ENCODE measurements around the gene NTSR2.

NTSR2 gene

DNA sequence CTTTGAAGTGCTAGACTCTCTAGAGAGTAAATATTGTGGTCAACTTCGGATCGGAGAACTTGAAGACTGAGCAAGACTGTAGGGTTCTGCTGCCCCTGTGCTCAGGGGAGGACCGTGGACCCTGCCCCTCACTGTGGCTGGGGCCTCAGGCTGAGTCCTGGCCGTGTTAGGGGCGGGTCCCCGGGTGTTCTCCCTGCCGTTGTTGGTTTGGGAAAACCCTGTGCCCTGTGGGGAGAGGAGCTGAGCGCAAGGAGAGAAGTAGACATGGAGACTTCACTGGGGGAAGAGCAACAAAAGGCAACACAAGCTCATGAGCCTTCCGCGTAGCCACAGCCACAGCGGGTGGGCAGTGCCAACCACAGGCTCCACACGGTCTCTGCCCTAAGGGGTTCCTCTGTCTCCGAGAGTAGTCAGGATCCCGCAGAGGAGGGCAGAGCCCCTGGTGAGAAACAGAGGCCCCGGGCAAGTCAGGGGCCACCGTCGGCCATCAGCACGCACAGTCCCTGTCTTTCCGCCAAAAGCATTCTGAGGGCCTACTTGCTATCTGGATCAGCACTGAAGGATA is 53.1 kb downstream of the NTSR2 start:
- Histone ChIP-seq H3K27me3 (ENCODE audit: control insufficient read depth, insufficient read depth, low read length) (no peaks in the 10 kb centered on the region), H3K9me3 (ENCODE audit: control insufficient read depth, low read depth, low read length) (no peaks in the 10 kb centered on the region), H3K36me3 (ENCODE audit: control insufficient read depth, low read depth, low read length) (peaks cover 14% of the 10 kb centered on the region), H3K27ac (ENCODE audit: low read length) (no peak overlapping the region), H3K4me1 (ENCODE audit: control insufficient read depth, low read depth, low read length) (no peaks in the 10 kb centered on the region), H3K9ac (ENCODE audit: low read length) (no peak overlapping the region), H3K4me3 (ENCODE audit: low read length) (no peak overlapping the region)

DNA sequence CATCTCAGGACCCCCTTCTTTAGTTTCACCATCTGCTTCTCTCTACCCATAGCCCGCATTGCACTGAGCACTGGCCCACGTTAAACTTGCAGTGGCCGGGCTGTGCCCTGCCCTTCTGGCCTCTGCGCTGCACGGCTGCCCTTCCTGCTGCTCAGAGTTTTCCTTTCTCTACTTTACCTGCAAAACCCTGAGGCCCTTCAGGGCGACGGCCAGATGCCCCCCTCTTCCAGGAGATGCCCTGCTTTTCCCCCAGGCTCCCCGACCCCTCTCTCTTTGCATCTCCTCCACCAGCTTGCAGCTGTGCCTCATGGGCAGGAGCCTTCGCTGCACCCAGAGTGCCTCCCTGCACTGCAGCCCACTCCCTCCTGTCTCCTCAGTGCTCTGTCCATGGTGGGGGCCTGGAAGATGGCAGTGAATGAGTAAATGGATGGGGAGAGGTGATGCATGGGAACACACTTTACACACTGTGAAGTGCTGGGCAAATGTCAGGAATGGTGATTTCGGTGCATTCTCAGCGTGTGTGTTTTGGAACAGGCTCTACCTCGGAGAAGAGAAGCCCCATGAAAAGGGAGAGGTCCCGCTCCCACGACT is 53.8 kb downstream of the NTSR2 start:
- no peak overlapping the region for H3K9ac ChIP-seq (ENCODE audit: low read length)
- no peaks in the 10 kb centered on the region for H3K9me3 ChIP-seq (ENCODE audit: control insufficient read depth, low read depth, low read length)
- H3K4me3 ChIP-seq (ENCODE audit: low read length) = no peak overlapping the region
- H3K36me3 ChIP-seq (ENCODE audit: control insufficient read depth, low read depth, low read length) = peaks cover 14% of the 10 kb centered on the region
- no peak overlapping the region for H3K27ac ChIP-seq (ENCODE audit: low read length)
- no peaks in the 10 kb centered on the region for H3K27me3 ChIP-seq (ENCODE audit: control insufficient read depth, insufficient read depth, low read length)
- no peaks in the 10 kb centered on the region for H3K4me1 ChIP-seq (ENCODE audit: control insufficient read depth, low read depth, low read length)

DNA sequence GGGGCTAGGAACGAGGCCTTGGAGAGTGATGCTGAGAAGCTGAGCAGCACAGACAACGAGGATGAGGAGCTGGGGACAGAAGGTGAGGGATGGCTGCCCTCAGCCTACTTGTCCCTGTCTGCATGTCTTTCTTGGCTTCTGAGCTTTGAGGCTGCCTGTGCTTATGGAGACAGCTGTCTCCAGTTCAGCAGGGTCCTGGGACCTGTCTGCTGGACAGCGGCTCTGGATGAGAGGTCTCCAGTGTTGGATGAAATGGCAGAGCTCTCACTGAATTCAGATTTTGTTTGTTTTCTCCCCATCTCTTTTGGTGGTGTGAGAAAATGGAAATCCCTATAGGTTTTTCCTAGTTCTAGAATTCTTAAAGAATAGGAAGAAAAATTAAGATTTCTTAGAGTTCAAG is 54.8 kb downstream of the NTSR2 start:
- Histone ChIP-seq H3K36me3 (ENCODE audit: control insufficient read depth, low read depth, low read length) (peaks cover 20% of the 10 kb centered on the region), H3K27me3 (ENCODE audit: control insufficient read depth, insufficient read depth, low read length) (no peaks in the 10 kb centered on the region), H3K27ac (ENCODE audit: low read length) (no peak overlapping the region), H3K4me1 (ENCODE audit: control insufficient read depth, low read depth, low read length) (no peaks in the 10 kb centered on the region), H3K4me3 (ENCODE audit: low read length) (no peak overlapping the region), H3K9me3 (ENCODE audit: control insufficient read depth, low read depth, low read length) (no peaks in the 10 kb centered on the region), H3K9ac (ENCODE audit: low read length) (no peak overlapping the region)

DNA sequence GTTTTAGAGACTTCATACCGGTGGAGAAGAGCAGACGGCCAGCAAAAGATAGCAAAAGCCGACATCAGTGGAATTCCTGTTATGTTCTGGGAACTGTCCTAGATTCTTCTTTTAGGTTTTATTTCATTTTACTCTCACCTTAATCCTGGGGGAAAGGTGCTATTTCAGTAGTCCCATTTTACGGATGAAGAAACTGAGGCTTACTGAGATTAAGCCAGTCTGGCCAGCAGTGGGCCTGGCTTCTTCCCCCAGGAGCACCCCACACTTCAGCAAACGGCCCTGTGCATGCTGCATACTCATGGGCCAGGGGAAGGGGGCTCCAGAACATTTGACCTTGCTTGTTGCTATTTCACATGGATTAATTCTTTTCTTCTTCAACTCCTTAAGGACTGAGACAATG is 56.7 kb downstream of the NTSR2 start:
- Histone ChIP-seq H3K27ac (ENCODE audit: low read length) (no peak overlapping the region), H3K9ac (ENCODE audit: low read length) (no peak overlapping the region), H3K27me3 (ENCODE audit: control insufficient read depth, insufficient read depth, low read length) (no peaks in the 10 kb centered on the region), H3K36me3 (ENCODE audit: control insufficient read depth, low read depth, low read length) (peaks cover 28% of the 10 kb centered on the region), H3K4me3 (ENCODE audit: low read length) (no peak overlapping the region), H3K4me1 (ENCODE audit: control insufficient read depth, low read depth, low read length) (no peaks in the 10 kb centered on the region), H3K9me3 (ENCODE audit: control insufficient read depth, low read depth, low read length) (no peaks in the 10 kb centered on the region)

DNA sequence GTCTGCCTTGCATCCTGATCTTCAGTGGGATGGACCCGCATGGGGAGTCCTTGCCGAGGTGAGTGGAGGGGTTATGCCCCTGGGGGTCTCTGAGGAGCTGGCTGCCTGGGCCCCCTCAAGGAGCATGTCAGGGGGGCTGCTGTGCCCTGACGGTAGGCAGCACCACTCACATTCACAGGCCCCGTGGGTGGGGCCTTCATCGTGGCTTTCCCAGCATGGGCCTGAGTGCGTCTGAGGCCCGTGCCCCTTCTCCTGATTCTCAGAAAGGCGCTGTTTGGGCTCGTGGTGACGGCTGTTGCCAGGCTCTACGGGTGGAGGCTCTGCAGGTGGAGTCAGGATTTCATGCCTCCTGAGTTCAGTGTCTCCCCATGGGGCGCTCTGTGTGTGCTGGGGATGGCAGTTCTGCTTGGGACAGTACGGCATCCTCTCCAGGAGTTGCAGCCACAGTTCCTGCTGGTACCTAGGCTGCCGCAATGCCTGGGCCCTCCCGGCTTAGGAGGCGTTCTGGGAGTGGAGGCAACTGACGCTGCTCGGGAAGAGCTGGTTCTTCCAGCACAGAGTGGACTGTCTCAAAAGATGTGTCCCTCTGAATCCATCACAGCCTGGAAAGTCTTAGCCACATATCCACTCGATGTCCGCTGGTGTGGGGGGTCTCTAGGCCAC is 57.3 kb downstream of the NTSR2 start:
- no peaks in the 10 kb centered on the region for H3K9me3 ChIP-seq (ENCODE audit: control insufficient read depth, low read depth, low read length)
- H3K27ac ChIP-seq (ENCODE audit: low read length) = no peak overlapping the region
- no peak overlapping the region for H3K9ac ChIP-seq (ENCODE audit: low read length)
- H3K4me3 ChIP-seq (ENCODE audit: low read length) = no peak overlapping the region
- no peaks in the 10 kb centered on the region for H3K27me3 ChIP-seq (ENCODE audit: control insufficient read depth, insufficient read depth, low read length)
- H3K36me3 ChIP-seq (ENCODE audit: control insufficient read depth, low read depth, low read length) = peaks cover 28% of the 10 kb centered on the region
- no peaks in the 10 kb centered on the region for H3K4me1 ChIP-seq (ENCODE audit: control insufficient read depth, low read depth, low read length)

DNA sequence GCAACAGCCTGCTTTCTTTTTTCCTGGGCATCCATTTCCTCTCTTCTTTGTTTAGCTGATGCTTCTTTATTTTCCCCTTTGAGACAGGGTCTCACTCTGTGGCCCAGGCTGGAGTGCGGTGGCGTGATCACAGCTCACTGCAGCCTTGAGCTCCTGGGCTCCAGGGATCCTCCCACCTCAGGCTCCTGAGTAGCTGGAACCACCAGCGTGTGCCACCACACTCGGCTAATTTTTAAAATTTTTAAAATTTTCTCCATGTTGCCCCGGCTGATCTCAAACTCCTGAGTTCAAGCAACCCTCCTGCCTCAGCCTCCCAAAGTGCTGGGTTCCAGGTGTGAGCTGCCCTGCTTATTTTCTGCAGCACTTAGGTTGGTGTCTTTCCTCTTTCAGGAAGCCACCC is 58.7 kb downstream of the NTSR2 start:
- H3K4me3 ChIP-seq (ENCODE audit: low read length) = no peak overlapping the region

DNA sequence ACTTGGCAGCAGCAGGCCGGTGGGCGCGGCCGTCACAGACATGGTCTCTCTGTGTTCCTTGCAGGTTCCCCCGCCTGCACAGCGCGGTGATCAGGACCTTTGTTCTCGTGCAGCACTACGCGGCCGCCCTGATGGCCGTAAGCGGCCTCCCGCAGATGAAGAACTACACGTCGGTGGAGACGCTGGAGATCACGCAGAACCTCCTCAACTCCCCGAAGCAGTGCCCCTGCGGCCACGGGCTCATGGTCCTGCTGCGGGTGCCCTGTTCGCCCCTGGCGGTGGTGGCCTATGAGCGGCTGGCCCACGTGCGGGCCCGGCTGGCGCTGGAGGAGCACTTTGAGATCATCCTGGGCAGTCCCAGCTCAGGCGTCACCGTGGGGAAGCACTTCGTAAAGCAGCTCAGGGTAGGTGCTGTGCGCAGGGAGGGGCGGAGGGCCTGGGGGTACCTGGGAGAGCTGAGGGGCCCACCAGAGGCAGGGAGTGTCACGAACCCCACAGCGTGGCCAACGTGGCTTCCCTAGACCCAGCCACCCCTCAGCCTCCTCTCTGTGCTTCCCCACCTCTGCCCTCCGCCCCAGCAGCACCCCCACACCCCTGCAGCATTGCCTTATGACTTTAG is 59.3 kb downstream of the NTSR2 start:
- Histone ChIP-seq H3K4me1 (ENCODE audit: control insufficient read depth, low read depth, low read length) (no peaks in the 10 kb centered on the region), H3K27ac (ENCODE audit: low read length) (no peak overlapping the region), H3K27me3 (ENCODE audit: control insufficient read depth, insufficient read depth, low read length) (no peaks in the 10 kb centered on the region), H3K9me3 (ENCODE audit: control insufficient read depth, low read depth, low read length) (no peaks in the 10 kb centered on the region), H3K9ac (ENCODE audit: low read length) (no peak overlapping the region), H3K36me3 (ENCODE audit: control insufficient read depth, low read depth, low read length) (peaks cover 27% of the 10 kb centered on the region), H3K4me3 (ENCODE audit: low read length) (no peak overlapping the region)

More for the DNA sequence above, 58.7 kb downstream of the NTSR2 start:
- H3K27ac ChIP-seq (ENCODE audit: low read length) = no peak overlapping the region
- no peak overlapping the region for H3K9ac ChIP-seq (ENCODE audit: low read length)
- H3K4me1 ChIP-seq (ENCODE audit: control insufficient read depth, low read depth, low read length) = no peaks in the 10 kb centered on the region
- no peaks in the 10 kb centered on the region for H3K27me3 ChIP-seq (ENCODE audit: control insufficient read depth, insufficient read depth, low read length)
- peaks cover 26% of the 10 kb centered on the region for H3K36me3 ChIP-seq (ENCODE audit: control insufficient read depth, low read depth, low read length)
- H3K9me3 ChIP-seq (ENCODE audit: control insufficient read depth, low read depth, low read length) = no peaks in the 10 kb centered on the region
